ENCODE data around the gene VASN. TPM values are rescaled to one million over a fixed set of nuclear protein-coding genes. Genes with fewer than 3 reads are reported as not detected.
A peak's percentile ranks its signal among the peaks of the same experiment; 100 is the strongest.

The VASN gene
- total RNA-seq, 5 donors from 2014 or later (not counting 1 experiment from before 2014, with no cell fraction given) = 0.38 to 0.89 (median 0.56) TPM

GRCh38 chr16:4389051-4389955 lies 17.7 kb downstream of the VASN start:
- CTCF ChIA-PET = interaction anchor here in 1 of 2 donors (1.4 kb wide), 1 partner anchor 11 kb away, joined by 3 read pairs; no protein-coding TSS in a partner anchor
- Histone ChIP-seq H3K36me3 (ENCODE audit: control insufficient read depth in 2 of 2, extremely low read depth in 1 of 2, insufficient read depth in 1 of 2, low read length in 1 of 2) (peaks cover 2 to 91% of the 10 kb centered on the region in 2 donors), H3K27me3 (replicated peaks in 1 of 2; ENCODE audit: control insufficient read depth in 2 of 2, extremely low read depth in 1 of 2, insufficient read depth in 2 of 2, low read length in 1 of 2) (no peaks in the 10 kb centered on the region), H3K9me3 (no peaks in the 10 kb centered on the region), H3K4me3 (ENCODE audit: control insufficient read depth in 1 of 2, extremely low read depth in 1 of 2, low read length in 1 of 2) (no peak overlapping the region), H3K4me1 (ENCODE audit: control insufficient read depth in 1 of 2, extremely low read depth in 1 of 2, insufficient read depth in 2 of 2, low read length in 2 of 2) (peaks cover 0 to 22% of the 10 kb centered on the region in 2 experiments), H3K27ac (ENCODE audit: low read length) (no peak overlapping the region)
- Mint-ChIP-seq H3K9me3 (no peaks in the 10 kb centered on the region), H3K36me3 (peaks cover 10% of the 10 kb centered on the region), H3K4me3 (no peak overlapping the region), H3K27ac (peak overlapping the region in 1 of 2 donors; percentile 23), H3K4me1 (no peaks in the 10 kb centered on the region), H3K27me3 (no peaks in the 10 kb centered on the region)
- no peak for ATAC-seq (replicated peaks in 1 of 4)
- DNase-seq = no peak
- POLR2A ChIA-PET = interaction anchor here (0.5 to 1.9 kb wide), 4 partner anchors 10 to 21 kb away, joined by 3 to 8 read pairs (median 5); no protein-coding TSS in a partner anchor
- 94% methylated on average over 17 of the region's 27 CpGs for WGBS (ENCODE audit: insufficient coverage)

- Histone ChIP-seq H3K36me3 (ENCODE audit: control insufficient read depth in 2 of 2, extremely low read depth in 1 of 2, insufficient read depth in 1 of 2, low read length in 1 of 2) (peaks cover 8 to 92% of the 10 kb centered on the region in 2 donors), H3K27me3 (replicated peaks in 1 of 2; ENCODE audit: control insufficient read depth in 2 of 2, extremely low read depth in 1 of 2, insufficient read depth in 2 of 2, low read length in 1 of 2) (no peaks in the 10 kb centered on the region), H3K4me1 (ENCODE audit: control insufficient read depth in 1 of 2, extremely low read depth in 1 of 2, insufficient read depth in 2 of 2, low read length in 2 of 2) (peaks cover 0 to 22% of the 10 kb centered on the region in 2 experiments), H3K4me3 (ENCODE audit: control insufficient read depth in 1 of 2, extremely low read depth in 1 of 2, low read length in 1 of 2) (no peak overlapping the region), H3K9me3 (no peaks in the 10 kb centered on the region), H3K27ac (ENCODE audit: low read length) (no peak overlapping the region)
- Mint-ChIP-seq H3K27ac (peak overlapping the region in 1 of 2 donors; percentile 44), H3K4me1 (peaks cover 0 to 1% (median under 1%) of the 10 kb centered on the region in 3 donors), H3K27me3 (no peaks in the 10 kb centered on the region), H3K36me3 (peaks cover 14% of the 10 kb centered on the region), H3K4me3 (no peak overlapping the region), H3K9me3 (no peaks in the 10 kb centered on the region)
- ChIA-PET POLR2A (interaction anchor here in 1 of 2 donors (0.6 to 1.9 kb wide), 4 partner anchors 8 to 16 kb away, joined by 3 to 5 read pairs (median 4); no protein-coding TSS in a partner anchor), CTCF (no interaction called here)
- DNase-seq (no peak), ATAC-seq (replicated peaks in 1 of 4) (no peak)
- WGBS (ENCODE audit: insufficient coverage) = 85% methylated on average over 11 of the region's 18 CpGs
Measured at GRCh38 chr16:4390266-4391260, 18.9 kb downstream of the VASN start.

GRCh38 chr16:4391631-4392381 lies 20.2 kb downstream of the VASN start:
- CTCF ChIA-PET = no interaction called here
- H3K4me1 Mint-ChIP-seq = peaks cover 0 to 4% (median 2%) of the 10 kb centered on the region in 3 donors
- H3K9me3 ChIP-seq = no peaks in the 10 kb centered on the region
- ATAC-seq (replicated peaks in 1 of 4) = peak in 3 of 4 experiments; percentile 13 to 57 (median 42)
- POLR2A ChIA-PET = no interaction called here
- no peak overlapping the region for H3K4me3 Mint-ChIP-seq
- H3K36me3 Mint-ChIP-seq = peaks cover 19% of the 10 kb centered on the region
- no peak overlapping the region for H3K4me3 ChIP-seq (ENCODE audit: control insufficient read depth in 1 of 2, extremely low read depth in 1 of 2, low read length in 1 of 2)
- no peaks in the 10 kb centered on the region for H3K27me3 Mint-ChIP-seq
- H3K27me3 ChIP-seq (replicated peaks in 1 of 2; ENCODE audit: control insufficient read depth in 2 of 2, extremely low read depth in 1 of 2, insufficient read depth in 2 of 2, low read length in 1 of 2) = no peaks in the 10 kb centered on the region
- peak in 1 of 35 experiments; percentile 15 for DNase-seq
- H3K27ac ChIP-seq (ENCODE audit: low read length) = no peak overlapping the region
- peaks cover 0 to 20% of the 10 kb centered on the region in 2 experiments for H3K4me1 ChIP-seq (ENCODE audit: control insufficient read depth in 1 of 2, extremely low read depth in 1 of 2, insufficient read depth in 2 of 2, low read length in 2 of 2)
- H3K9me3 Mint-ChIP-seq = no peaks in the 10 kb centered on the region
- H3K27ac Mint-ChIP-seq = no peak overlapping the region
- WGBS (ENCODE audit: insufficient coverage) = 92% methylated on average over 13 of the region's 22 CpGs
- H3K36me3 ChIP-seq (ENCODE audit: control insufficient read depth in 2 of 2, extremely low read depth in 1 of 2, insufficient read depth in 1 of 2, low read length in 1 of 2) = peaks cover 8 to 87% of the 10 kb centered on the region in 2 donors

- peaks cover 0 to 20% of the 10 kb centered on the region in 2 experiments for H3K4me1 ChIP-seq (ENCODE audit: control insufficient read depth in 1 of 2, extremely low read depth in 1 of 2, insufficient read depth in 2 of 2, low read length in 2 of 2)
- Mint-ChIP-seq H3K27me3 (no peaks in the 10 kb centered on the region), H3K36me3 (peaks cover 19% of the 10 kb centered on the region), H3K4me1 (peaks cover 0 to 4% (median 2%) of the 10 kb centered on the region in 3 donors), H3K27ac (no peak overlapping the region), H3K4me3 (no peak overlapping the region), H3K9me3 (no peaks in the 10 kb centered on the region)
- 91% methylated on average over 20 of the region's 27 CpGs for WGBS (ENCODE audit: insufficient coverage)
- peaks cover 8 to 84% of the 10 kb centered on the region in 2 donors for H3K36me3 ChIP-seq (ENCODE audit: control insufficient read depth in 2 of 2, extremely low read depth in 1 of 2, insufficient read depth in 1 of 2, low read length in 1 of 2)
- H3K4me3 ChIP-seq (ENCODE audit: control insufficient read depth in 1 of 2, extremely low read depth in 1 of 2, low read length in 1 of 2) = no peak overlapping the region
- H3K27ac ChIP-seq (ENCODE audit: low read length) = no peak overlapping the region
- POLR2A ChIA-PET = no interaction called here
- CTCF ChIA-PET = no interaction called here
- DNase-seq = no peak
- ATAC-seq (replicated peaks in 1 of 4) = peak in 1 of 4 experiments; percentile 16
- no peaks in the 10 kb centered on the region for H3K27me3 ChIP-seq (replicated peaks in 1 of 2; ENCODE audit: control insufficient read depth in 2 of 2, extremely low read depth in 1 of 2, insufficient read depth in 2 of 2, low read length in 1 of 2)
- H3K9me3 ChIP-seq = no peaks in the 10 kb centered on the region
Measured at GRCh38 chr16:4392382-4393239, 21.0 kb downstream of the VASN start.

- no peaks in the 10 kb centered on the region for H3K27me3 ChIP-seq (replicated peaks in 1 of 2; ENCODE audit: control insufficient read depth in 2 of 2, extremely low read depth in 1 of 2, insufficient read depth in 2 of 2, low read length in 1 of 2)
- Mint-ChIP-seq H3K27ac (no peak overlapping the region), H3K9me3 (no peaks in the 10 kb centered on the region), H3K4me3 (no peak overlapping the region), H3K36me3 (peaks cover 19% of the 10 kb centered on the region), H3K27me3 (no peaks in the 10 kb centered on the region), H3K4me1 (peaks cover 0 to 4% (median 2%) of the 10 kb centered on the region in 3 donors)
- no peak overlapping the region for H3K4me3 ChIP-seq (ENCODE audit: control insufficient read depth in 1 of 2, extremely low read depth in 1 of 2, low read length in 1 of 2)
- WGBS (ENCODE audit: insufficient coverage) = 96% methylated on average over 6 of the region's 6 CpGs
- CTCF ChIA-PET = no interaction called here
- peaks cover 0 to 20% of the 10 kb centered on the region in 2 experiments for H3K4me1 ChIP-seq (ENCODE audit: control insufficient read depth in 1 of 2, extremely low read depth in 1 of 2, insufficient read depth in 2 of 2, low read length in 2 of 2)
- no peak overlapping the region for H3K27ac ChIP-seq (ENCODE audit: low read length)
- DNase-seq = no peak
- ATAC-seq (replicated peaks in 1 of 4) = no peak
- POLR2A ChIA-PET = interaction anchor here in 1 of 2 donors (0.6 kb wide), 1 partner anchor 8 kb away, joined by 3 read pairs; no protein-coding TSS in a partner anchor
- peaks cover 5 to 80% of the 10 kb centered on the region in 2 donors for H3K36me3 ChIP-seq (ENCODE audit: control insufficient read depth in 2 of 2, extremely low read depth in 1 of 2, insufficient read depth in 1 of 2, low read length in 1 of 2)
- no peaks in the 10 kb centered on the region for H3K9me3 ChIP-seq
Measured at GRCh38 chr16:4393240-4393600, 21.6 kb downstream of the VASN start.
